GM19043 (cell line): Measurements from ENCODE around the gene SET.

Experiments used
- ATAC-seq: cut with Tn5 transposase; IDR thresholded peaks from one replicate; pipeline ENCODE4 v1.9.1; 2021; ENCODE audit warnings: low read depth; ENCODE audit not compliant: unreplicated experiment

The SET gene

DNA sequence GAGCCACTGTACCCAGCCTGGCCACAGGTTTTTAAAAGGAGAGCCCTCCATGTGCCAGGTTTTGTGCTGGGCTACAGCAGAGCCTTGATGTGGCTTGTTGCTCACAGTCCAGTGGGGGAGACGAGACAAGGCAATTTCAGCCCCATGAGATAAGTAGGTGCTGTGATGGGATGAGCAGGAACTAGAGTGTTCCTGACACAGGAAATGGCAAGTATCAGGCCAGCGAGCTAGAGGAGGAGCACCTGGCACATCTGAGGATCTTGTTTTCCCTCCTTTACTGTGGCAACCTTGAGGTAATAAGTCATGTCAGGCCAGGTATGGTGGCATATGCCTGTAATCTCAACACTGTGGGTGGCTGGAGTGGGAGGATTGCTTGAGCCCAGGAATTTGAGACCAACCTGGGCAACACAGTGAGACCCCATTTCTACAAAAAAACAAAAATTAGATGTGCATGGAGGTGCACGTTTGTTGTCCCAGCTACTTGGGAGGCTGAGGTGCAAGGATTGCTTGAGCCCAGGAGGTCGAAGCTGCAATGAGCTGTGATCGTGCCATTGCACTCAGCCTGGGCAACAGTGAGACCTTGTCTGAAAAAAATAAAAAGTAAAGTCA, 38.7 kb downstream of the SET start:
- no peak for ATAC-seq

DNA sequence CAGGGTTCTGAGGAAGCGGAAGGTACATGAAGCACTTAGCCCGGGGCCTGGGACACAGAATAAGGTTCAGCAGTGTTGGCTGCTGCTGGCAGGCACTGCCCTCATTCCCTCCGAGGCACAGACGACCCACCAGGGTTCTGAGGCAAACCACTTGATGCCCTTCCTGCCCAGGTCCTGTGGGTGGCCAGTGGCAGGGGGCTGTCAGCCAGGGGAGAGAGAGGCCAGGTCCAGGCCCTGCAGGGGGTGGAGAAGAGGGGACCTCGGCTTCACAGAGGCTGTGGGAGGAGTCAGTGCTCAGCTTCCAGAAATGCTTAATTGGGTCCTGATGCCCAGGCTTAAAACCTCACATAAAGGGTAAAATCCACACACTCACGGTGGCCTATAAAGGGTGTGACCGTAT, 39.3 kb downstream of the SET start:
- no peak for ATAC-seq

DNA sequence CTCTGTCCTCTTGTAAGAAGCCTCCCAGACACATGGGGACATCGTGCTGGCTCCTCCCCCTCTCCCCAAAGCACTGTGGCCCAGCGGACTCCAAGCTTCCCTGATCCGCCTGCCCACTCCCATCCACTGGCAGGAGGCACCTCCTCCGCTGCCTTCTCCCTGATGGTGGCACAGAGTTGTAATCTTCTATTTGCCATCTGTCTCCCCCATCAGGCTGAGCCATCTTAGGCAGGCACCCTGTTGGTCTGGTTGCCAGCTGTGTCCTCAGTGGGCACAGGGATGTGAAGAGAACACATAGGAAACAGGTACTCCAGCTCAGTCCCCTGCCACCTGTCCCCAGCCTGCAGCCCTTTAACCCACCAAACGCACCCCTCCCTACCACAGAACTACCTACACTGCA, 40.3 kb downstream of the SET start:
- no peak for ATAC-seq

DNA sequence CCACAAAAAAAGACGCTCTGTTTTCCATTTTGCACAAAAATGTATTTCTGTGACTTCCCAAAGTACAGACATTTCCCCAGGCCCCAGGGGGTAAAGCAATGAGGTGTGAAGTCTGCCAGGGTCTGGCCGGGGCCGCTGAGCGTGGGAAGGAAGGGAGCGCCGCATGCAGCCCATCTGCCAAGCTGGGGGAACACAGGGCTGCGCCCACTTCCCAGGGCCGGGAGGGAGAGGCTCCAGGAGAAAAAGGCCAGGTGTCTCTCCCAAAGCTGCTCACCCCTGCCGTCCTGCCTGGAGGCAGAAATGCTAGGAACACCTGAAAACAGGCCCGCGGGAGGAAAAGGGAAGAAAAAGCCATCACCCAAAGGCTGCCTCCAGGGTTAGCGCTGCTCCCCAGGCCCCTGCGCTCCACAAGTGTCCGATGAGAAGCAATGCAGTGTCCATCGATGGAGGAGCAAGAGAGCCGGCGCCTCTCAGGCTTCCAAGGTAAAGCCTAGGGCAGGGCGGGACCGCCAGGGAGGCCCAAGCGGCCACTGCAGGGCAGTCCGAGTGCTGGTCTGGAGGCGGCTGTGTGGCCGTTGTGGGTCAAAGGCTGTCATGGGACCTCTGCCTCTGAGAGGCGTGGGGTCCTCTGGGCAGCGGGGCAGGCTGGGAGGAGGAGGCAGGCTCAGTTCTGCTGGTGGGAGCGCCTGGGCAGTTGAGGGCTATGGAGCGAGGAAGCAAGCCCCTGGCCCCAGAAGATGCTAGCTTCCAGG, 40.9 kb downstream of the SET start:
- no peak for ATAC-seq

DNA sequence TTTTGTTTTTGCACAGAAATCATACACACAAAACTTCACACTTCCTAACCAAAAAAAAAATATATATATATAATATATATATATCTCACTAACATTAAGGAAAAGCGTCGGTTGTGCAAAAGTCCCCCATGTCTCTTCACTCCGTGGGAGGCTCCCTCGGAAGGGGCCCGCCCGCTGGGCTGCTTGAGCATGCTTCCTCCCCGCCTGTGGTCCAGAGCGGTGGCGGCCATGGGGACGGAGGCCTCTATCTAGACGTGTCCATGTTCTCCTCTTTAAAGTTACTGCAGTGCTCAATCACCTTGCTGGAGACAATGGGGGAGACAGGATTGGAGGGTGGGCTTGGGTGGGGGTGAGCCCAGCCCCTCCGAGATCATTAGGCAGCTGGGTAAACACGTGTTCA, 42.1 kb downstream of the SET start:
- ATAC-seq, result no peak

DNA sequence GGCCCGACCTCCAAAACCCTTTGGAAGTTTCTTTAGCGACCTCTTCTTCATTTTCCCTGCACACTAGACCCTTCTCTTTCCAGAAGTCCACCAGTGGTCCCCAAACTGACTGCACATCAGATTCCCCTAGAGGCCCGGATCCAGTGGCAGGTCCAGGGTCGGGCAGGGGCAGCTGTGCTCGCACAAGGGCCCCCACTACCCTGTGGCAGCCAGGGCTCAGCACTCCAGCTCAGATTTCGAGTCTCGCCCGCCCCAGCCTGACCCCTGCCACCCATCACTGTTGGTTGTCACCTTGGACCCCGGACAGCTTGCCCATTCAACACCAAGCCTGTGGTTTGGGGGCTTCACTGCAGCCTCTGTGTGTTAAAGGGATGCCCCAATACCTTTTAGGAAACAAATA, 42.7 kb downstream of the SET start:
- ATAC-seq, result no peak

DNA sequence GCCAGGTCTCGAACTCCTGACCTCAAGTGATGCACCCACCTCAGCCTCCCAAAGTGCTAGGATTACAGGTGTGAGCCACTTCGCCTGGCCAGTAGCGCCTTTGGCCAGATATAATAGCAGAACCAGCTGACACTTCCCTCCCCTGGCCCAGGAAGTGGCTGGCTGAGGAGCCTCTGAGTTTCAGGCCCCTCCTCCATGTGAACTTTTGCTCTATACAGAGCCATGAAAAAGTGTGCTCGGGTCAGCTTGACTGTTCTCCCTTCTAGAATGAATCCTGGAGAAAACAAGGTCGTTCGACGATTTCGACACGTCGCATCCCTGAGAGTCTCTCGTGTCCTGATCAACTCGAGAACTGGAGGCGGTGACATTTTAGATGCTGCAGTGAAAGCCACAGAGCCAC, 43.6 kb downstream of the SET start:
- ATAC-seq, result no peak

DNA sequence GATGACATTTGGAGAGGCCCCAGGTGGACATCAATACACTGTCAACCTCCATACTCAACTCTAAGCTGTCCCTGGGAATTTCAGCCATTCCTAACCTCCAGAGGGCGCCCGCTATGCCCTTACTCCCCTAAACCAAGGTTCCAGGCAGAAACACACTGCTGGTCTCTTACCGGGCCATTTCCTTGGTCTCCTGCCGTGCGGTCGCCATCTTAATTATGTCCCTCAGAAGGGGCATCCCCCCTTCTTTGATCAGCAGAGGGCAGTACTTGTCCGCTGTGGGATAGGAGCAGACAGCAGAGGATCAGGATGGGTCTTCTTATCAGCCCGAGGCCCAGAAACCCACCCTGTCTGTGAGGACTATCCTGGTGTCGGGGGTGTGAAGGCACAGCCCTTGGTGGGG, 44.2 kb downstream of the SET start:
- ATAC-seq, result no peak

DNA sequence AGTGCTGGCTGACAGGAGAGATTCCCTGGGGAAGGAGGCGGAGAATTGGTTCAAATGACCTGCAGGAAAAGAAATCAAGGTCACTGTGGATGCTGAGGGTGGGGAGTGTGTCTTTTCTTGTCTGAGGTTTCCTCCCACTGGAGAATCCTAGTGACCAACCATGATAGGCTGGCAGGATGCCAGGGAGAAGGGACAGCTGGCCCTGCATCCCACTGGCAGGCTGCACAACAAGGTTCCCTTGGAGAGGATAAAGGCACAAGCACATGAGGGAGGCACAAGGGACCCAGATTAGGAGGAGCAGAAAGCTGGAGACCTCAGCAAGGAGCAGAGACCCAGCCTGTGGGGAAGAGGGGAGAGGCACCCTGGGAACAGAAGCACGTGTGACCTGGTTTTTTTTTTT, 46.4 kb downstream of the SET start:
- no peak for ATAC-seq

DNA sequence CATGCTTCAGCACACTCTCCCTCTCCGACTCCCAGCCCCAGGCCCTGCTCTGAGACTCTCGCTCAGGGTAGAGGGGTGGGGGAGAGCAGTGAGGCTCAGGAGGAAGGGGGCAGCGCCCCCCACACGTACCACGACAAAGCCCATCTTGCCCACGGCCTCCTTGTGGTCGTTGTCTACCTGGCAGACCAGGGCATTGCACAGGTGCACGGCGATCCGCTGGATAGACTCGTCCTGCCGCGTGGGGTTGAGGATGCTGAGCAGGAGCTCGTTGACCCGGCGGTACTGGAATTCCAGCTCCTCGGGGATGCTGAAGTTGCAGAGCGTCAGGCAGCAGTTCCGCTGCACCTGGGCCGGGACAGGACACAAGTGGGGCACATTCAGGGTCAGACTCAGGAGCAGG, 53.4 kb downstream of the SET start:
- no peak for ATAC-seq

DNA sequence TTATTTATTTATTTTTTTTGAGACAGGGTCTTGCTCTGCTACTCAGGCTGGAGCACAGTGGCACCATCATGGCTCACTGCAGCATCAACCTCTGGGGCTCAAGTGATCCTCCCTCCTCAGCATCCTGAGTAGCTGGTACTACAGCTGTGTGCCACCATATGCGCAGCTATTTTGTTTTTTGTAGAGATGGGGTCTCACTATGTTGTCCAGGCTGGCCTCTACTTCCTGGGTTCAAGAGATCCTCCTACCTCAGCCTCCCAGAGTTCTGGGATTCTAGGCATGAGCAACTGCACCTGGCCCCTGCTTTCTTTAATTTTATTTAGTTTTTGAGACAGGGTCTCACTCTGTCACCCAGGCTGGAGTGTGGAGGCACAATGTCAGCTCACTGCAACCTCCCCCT, 54.4 kb downstream of the SET start:
- no peak for ATAC-seq
